Stimulated activated CD8-positive, alpha-beta memory T cell treated with anti-CD3 and anti-CD28 coated beads, Interleukin-15, amount 100 ng/mL, for 4 hours (primary cell): ENCODE results near the gene FCAMR.

Experiments
- DNase-seq, 2 donors: peaks; one replicate each; pipeline ENCODE4 v3.0.0-alpha.2; 2020; ENCODE audit warnings: low read depth in 2 of 2

The FCAMR gene

GRCh38 chr1:206957639-206958038, 12.6 kb downstream of the FCAMR start:
- DNase-seq, result no peak

DNA sequence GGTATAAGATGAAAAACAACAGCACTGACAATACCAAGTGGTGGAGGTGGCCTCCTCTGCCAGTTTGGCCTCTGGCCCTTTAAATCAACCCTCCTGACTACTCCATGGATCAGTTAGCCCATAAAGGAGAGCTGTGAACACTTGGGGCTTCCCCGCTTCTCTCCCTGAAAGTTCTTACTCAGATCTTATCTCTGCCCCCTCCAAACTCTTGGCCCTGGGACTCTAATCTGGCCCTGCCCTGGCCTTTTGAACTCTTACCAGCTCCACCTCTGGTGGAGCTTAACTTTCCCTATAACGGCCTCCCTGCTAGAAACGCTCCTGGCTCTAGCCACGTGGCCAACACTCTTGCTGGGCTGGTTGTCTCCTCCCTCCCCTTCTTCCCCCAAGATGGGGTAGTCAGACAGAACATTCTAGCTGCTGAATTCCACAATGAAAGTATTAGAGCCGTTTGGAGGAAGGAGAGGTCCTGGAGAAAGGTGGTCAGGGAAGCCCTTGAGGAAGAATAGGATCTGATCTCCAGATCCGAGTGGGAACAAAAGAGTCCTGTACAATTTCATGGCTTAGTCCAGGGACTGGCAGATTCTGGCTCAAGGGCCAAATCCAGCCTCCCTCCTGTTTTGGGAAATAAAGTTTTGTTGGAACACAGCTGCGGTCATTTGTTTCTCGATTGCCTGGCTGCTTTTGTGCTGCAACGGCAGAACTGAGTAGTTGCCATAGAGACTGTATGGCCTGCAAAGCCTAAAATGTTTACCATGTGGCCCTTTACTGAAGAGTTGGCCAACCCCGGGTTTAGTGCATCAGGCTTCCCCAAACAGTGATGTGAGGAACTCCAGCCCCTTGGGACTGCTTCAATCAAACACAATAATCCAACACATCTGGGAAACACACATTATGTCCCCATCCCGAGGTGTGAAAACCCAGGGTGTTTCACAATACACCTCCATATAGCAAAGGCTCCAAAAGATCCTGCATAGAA, 14.5 kb downstream of the FCAMR start:
- DNase-seq, result no peak

DNA sequence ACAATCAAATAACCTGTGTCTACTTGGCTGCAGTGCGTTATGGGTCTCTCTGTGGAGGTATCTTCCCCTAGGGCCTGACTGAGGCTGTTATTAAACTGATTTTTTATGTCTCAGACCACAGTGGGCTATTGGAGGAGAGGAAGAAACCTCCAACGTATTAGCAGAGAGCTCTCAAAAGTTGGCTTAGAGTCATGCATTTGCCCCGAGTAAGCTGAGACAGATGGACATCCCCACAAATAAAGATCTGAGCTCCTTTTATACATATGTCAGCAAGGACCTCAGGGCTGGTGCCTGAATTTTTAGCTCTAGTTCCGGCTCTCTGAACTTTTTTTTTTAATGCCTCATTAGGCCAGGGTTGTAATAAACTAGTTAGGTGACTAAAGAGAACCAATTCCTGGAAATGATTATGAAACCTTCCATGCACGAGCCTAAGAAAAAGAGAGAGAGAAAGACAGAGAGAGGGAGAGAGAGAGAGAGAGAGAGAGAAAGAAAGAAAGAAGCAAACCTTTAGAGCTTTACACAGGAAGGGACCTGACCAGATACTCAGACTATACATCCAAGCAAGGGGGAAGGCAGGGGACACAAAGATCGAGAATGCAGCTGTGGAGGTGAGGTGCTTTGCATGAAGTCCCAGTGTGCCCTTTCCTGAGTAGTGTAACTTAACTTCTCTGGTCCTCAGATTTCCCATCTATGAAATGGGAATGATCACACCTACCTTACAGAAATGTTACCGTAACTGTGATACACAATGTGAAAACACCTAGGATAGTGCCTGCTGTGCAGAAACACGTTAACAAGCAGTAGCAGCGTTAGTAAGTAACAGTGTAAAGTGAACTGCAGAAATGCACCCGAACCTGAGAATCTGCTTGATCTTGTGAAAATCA, 15.6 kb downstream of the FCAMR start:
- DNase-seq, result no peak

- no peak for DNase-seq
Observed at GRCh38 chr1:206953626-206954025, 16.6 kb downstream of the FCAMR start.

- no peak for DNase-seq
Observed at GRCh38 chr1:206953126-206953525, 17.1 kb downstream of the FCAMR start.

GRCh38 chr1:206952171-206952570, 18.1 kb downstream of the FCAMR start:
- DNase-seq, result no peak

- no peak for DNase-seq
Observed at GRCh38 chr1:206951318-206952100, 18.8 kb downstream of the FCAMR start.

GRCh38 chr1:206949641-206950040, 20.6 kb downstream of the FCAMR start:
- no peak for DNase-seq

GRCh38 chr1:206949208-206949607, 21.1 kb downstream of the FCAMR start:
- no peak for DNase-seq

DNA sequence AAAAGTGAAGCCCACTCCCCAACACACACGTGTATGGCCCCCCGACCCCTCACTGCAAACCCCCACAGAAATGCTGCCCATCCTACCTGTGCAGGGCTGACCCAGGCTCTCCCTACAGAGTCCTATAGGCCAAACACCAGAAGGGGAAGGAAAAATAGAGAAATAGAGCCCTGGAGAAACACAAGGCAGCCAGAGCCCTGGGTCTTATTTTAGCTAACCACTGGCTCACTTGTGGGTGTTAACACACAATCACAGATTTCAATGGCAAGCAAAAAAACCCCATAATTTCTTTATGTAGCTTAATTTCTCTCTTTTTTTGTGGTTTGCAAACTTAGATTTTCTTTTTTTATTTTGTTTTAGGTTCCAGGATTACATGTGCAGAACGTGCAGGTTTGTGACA, 23.0 kb downstream of the FCAMR start:
- no peak for DNase-seq

DNA sequence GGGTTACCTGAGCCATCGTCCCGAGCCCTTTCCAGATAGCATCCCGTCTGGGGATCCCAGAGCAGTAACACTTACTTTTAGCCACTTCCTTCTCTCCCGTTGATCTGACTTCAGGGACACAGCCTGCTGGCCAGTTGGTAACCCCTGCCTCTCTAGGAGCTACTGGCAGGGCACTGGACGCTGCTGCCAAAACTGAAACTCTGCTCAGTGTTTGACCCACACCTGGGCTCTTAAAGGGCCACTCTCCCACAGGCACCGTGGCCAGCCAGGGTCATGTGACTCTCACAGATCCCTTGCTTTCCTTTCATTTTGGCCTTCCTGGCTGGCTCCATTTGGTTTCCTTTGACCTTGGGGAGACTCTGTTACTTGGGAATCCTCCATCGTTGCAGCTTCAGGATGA, 24.0 kb downstream of the FCAMR start, which contains the start of gene PIGR:
PIGR (minus strand) TSS at position 206 of the 400 bp plus-strand sequence. CDS start 5,935 bp downstream, outside the sequence.
- no peak for DNase-seq

- no peak for DNase-seq
Observed at GRCh38 chr1:206945779-206946178, 24.5 kb downstream of the FCAMR start.

DNA sequence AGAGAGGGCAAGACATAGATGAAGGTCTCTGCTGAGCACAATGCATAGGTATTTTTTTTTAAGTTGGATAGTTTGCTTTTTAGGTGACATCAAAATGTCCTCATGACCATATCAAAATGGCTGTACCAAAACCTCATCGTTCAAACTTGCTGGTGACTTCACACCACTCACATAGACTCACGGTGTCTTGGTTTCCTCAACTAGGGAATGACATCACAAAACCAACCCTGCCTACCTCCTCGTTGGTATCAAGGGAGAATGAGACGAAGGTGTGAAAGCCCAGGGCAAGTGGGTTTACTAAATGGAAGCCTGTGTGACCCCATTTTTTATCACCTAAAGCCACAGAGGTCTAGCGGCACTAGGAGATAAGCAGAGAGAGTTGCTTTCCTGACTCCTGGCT, 25.6 kb downstream of the FCAMR start:
- no peak for DNase-seq

DNA sequence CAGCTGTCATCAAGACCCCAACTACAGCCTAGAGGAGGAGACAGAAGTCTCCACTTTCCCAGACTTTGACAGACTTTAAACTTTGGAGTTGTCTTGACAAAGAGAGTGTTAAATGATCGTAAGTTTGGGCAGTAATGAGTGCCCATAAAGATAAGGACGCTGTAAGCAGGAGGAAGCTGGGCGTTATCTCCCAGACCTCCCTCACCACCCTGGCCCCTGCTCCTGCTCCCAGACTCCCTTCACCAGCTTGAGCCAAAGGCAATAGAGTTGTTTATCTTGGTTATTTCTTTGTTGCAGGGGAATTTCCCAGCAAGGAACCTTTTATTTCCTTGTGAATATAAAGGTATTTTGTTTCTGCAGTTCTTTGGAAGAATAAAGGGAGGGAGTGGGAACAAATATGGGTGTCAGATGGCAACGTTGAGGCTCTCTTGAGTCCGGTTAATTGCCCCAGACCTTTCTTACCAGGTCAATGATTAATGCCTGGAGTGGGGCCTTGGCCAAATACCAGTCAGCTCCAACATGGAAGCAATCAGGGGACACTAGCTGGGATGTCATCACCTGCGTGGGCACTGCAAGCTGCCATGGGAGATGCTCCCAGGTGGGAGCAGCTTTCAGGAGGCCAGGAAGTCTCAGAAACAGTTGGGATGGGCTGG, 28.4 kb downstream of the FCAMR start:
- no peak for DNase-seq

- no peak for DNase-seq
Observed at GRCh38 chr1:206940588-206940936, 29.7 kb downstream of the FCAMR start.

DNA sequence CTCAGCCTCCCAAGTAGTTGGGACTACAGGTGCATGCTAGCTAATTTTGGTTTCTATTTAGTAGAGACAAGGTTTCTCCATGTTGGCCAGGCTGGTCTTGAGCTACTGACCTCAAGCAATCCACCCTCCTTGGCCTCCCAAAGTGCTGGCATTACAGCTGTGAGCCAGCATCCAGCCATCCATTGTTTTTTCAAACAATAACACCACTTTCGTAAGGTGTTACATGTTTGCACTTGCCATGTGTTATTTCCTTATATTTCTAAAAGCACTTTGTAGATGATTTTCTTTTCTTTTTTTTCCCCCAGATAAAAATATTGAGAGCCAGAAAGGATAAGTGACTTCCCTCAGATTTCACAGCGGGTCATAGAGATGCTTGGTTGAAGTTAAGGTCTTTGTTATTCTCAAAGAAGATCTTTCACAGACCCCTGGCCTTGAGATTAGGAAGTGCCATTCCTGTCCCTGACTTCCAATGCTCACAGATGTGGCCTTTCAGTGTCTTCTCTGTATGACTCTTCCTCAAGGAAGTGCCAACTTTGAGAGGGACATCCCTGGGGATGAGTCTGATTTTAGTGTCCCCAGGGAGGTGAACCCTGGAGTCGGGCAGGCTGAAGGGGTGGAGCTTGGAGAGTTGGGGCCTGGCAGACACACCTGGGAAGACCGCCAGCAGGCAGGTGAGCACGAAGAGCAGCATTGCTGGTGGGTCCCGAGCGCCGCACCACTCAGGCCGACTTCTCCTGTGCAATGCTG, 30.2 kb downstream of the FCAMR start:
- no peak for DNase-seq

GRCh38 chr1:206939131-206939530, 31.1 kb downstream of the FCAMR start:
- no peak for DNase-seq

- DNase-seq, result no peak
Observed at GRCh38 chr1:206937425-206937824, 32.8 kb downstream of the FCAMR start.

- no peak for DNase-seq
Observed at GRCh38 chr1:206935491-206936067, 34.7 kb downstream of the FCAMR start.

GRCh38 chr1:206933333-206933945, 36.8 kb downstream of the FCAMR start:
- DNase-seq, result no peak
